Mucosa of rectum (tissue), 2 donors: Measurements from ENCODE around the gene NPTXR.
A peak's percentile ranks its signal among the peaks of the same experiment; 100 is the strongest.

Source experiments
- H3K27ac ChIP-seq, 2 donors: one replicate each; pipeline ENCODE4 v1.7.0; 2013; ENCODE audit warnings: inconsistent platforms in 2 of 2, low read depth in 2 of 2, low read length in 2 of 2
- H3K27me3 ChIP-seq, 2 donors: one replicate each; pipeline ENCODE4 v1.7.0; 2013; ENCODE audit warnings: low read length in 2 of 2; ENCODE audit not compliant: control insufficient read depth in 2 of 2, insufficient read depth in 2 of 2
- H3K36me3 ChIP-seq, 2 donors: one replicate each; pipeline ENCODE4 v1.7.0; 2013; ENCODE audit warnings: low read length in 2 of 2; ENCODE audit not compliant: control insufficient read depth in 2 of 2, insufficient read depth in 2 of 2
- H3K4me1 ChIP-seq, 2 donors: one replicate each; pipeline ENCODE4 v1.7.0; 2013; ENCODE audit warnings: low read length in 2 of 2, mild to moderate bottlenecking in 1 of 2; ENCODE audit not compliant: control insufficient read depth in 2 of 2, insufficient read depth in 2 of 2
- H3K4me3 ChIP-seq, 2 donors: one replicate each; pipeline ENCODE4 v1.7.0; 2013; ENCODE audit warnings: low read length in 2 of 2
- H3K9ac ChIP-seq, 2 donors: one replicate each; pipeline ENCODE4 v1.7.0; 2013; ENCODE audit warnings: low read length in 2 of 2, low read depth in 1 of 2, mild to moderate bottlenecking in 1 of 2
- H3K9me3 ChIP-seq, 2 donors: one replicate each; pipeline ENCODE4 v1.7.0; 2013; ENCODE audit warnings: low read length in 2 of 2; ENCODE audit not compliant: control insufficient read depth in 2 of 2
- donor health status: healthy.
- donor health status: Normal muscosa, but diverticular disease.

NPTXR gene

DNA sequence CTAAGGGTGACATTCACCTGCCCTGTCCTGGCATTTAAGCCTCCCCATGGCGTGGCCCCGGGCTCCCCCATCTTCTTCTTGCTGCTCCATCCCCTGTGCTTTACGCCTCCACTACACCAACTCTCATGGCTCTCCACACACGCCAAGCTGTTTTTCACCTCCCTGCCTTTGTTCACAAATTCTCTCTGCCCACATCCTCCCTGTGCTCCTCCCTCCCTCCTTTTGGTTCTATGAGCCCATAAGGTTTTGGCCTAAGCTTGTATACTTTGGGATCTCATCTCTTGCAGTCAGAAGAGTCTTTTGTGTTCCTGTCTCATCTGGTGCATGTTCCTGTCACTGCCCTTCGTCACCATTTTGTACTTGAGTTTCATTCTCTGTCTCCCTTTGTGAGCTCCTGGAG lies 45.3 kb downstream of the NPTXR start:
- Histone ChIP-seq H3K9ac (no peak overlapping the region), H3K4me3 (no peak overlapping the region), H3K27me3 (peaks cover 8 to 12% of the 10 kb centered on the region in 2 donors), H3K9me3 (peaks cover 0 to 2% of the 10 kb centered on the region in 2 donors), H3K36me3 (no peaks in the 10 kb centered on the region), H3K27ac (no peak overlapping the region), H3K4me1 (peaks cover 0 to 4% of the 10 kb centered on the region in 2 donors)

DNA sequence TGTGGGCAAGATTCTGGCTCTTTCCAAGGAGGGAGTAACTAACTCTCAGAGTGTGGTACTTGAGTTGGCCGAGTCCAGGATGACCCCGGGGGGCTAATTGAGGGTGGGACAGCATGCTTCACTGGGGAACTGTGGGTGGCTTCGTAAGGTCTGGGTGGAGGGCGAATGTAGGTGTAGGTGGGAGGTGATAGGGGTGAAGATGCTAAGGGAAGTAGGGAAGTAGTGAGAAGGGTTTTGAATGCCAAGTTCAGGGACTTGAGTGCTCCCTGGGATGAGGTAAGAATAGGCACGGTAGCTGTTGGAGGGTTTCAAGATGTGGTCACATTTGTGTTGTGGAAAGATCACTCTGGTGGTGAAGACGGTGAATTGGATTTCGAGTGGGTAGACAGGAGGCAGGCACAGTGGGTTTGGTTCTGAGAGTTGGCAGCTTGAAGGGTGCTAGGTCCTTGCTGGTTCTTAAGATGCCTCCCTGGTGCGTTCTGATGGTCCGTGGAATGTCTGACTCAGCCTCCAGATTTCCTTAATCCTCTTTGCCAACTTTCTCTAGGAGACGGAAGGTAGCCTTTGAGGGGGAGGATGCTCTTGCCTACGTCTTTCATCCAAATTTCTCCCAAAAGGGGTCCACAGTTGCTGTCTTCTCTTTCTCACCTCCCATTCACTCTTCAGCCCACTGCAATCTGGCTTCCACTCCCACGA lies 47.4 kb downstream of the NPTXR start:
- Histone ChIP-seq H3K4me3 (no peak overlapping the region), H3K4me1 (peaks cover 6 to 10% of the 10 kb centered on the region in 2 donors), H3K27ac (no peak overlapping the region), H3K36me3 (no peaks in the 10 kb centered on the region), H3K9me3 (peaks cover 0 to 2% of the 10 kb centered on the region in 2 donors), H3K9ac (no peak overlapping the region), H3K27me3 (peaks cover 8 to 12% of the 10 kb centered on the region in 2 donors)

DNA sequence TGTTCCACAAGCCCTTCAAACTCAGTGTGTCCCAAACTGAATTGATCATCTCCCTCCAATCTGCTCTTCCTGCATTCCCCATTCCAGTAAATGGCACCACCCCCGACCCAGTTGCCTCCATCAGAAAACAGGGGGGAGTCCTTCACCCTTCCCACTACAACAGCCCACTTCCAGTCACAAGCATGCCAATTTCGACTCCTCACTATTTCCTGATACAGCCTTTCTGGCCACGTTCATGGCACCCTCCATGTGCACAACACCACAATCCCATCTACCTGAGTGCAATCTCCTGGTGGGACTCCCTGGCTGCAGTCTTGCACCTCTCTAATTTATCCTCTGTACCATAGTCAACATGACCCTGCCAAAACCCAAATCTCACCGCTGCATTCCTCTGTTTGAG lies 48.3 kb downstream of the NPTXR start:
- peaks cover 0 to 2% of the 10 kb centered on the region in 2 donors for H3K9me3 ChIP-seq
- no peak overlapping the region for H3K4me3 ChIP-seq
- no peak overlapping the region for H3K27ac ChIP-seq
- H3K36me3 ChIP-seq, result peaks cover under 1% of the 10 kb centered on the region in 2 donors
- H3K4me1 ChIP-seq, result peaks cover 6 to 10% of the 10 kb centered on the region in 2 donors
- no peak overlapping the region for H3K9ac ChIP-seq
- peaks cover 8 to 12% of the 10 kb centered on the region in 2 donors for H3K27me3 ChIP-seq

DNA sequence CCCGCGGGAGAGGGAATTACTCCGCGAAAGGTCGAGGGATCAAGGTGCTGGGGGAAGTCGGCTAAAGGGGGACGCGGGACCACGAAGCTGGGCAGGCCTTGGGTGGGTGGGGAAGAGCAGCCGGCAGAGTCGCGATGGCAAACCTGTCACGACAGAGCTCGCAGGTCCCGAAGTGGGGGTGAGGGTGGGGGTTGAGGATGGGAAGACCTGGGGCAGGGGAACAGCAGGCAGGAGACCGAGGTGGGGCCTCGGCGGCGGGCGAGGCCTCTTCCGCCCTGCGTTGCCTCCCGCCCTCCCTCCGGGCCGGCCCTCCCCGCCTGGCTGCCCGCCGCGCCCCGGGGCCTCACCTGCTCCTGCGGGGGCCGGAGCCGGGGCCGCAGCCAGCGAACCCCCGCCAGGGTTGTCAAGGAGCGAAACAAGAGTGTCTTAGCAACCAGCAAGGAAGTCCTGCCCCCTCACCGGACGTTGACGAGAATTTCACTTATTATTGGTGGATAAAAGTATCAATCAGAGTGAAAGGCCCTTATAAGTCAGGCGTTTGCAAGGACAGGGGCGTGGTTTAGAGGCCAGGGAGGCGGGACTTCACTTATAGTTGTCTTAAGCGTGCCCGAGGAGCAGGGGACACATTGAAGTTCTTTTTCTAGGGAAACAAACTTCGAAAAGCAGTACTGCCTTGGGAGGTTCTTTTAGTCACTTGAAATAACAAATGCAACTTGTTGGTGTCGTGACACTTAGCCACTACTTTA lies 49.9 kb downstream of the NPTXR start, which contains the start of gene DNAL4:
Gene DNAL4, minus strand, starts transcription at position 423 of the 746 bp plus-strand sequence. CDS start 11,412 bp downstream, outside the sequence.
- Histone ChIP-seq H3K9me3 (peaks cover 0 to 1% of the 10 kb centered on the region in 2 donors), H3K4me3 (peak within 1 kb of the TSS; percentile 78 to 79), H3K9ac (peak within 1 kb of the TSS; percentile 56 to 58), H3K27me3 (peaks cover 8 to 12% of the 10 kb centered on the region in 2 donors), H3K36me3 (peaks cover 7% of the 10 kb centered on the region in 2 donors), H3K4me1 (peaks cover 8 to 10% of the 10 kb centered on the region in 2 donors), H3K27ac (peak within 1 kb of the TSS; percentile 67 to 68)

DNA sequence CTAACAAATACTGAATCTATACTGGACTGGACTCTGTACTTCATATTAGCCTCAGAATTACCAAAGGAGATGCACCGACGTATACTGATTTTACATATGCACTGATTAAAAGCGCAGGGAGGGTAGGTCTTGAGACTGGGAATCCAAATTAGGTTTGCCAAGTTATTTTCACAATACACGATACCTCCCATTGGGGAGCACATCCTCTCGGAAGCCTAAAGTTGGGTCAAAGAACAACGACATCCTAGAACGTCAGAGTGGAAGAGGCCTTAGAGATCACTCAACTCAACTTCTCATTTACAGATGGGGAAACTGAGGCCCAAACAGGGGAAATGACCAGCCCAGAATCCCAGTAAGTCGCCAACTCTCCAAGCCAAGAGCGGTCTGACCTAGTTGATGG lies 50.5 kb downstream of the NPTXR start:
- Histone ChIP-seq H3K27me3 (peaks cover 8 to 12% of the 10 kb centered on the region in 2 donors), H3K36me3 (peaks cover 7% of the 10 kb centered on the region in 2 donors), H3K4me3 (peak overlapping the region; percentile 78 to 79), H3K27ac (peak overlapping the region; percentile 67 to 68), H3K9me3 (no peaks in the 10 kb centered on the region), H3K4me1 (peaks cover 10% of the 10 kb centered on the region in 2 donors), H3K9ac (peak overlapping the region; percentile 56 to 58)

DNA sequence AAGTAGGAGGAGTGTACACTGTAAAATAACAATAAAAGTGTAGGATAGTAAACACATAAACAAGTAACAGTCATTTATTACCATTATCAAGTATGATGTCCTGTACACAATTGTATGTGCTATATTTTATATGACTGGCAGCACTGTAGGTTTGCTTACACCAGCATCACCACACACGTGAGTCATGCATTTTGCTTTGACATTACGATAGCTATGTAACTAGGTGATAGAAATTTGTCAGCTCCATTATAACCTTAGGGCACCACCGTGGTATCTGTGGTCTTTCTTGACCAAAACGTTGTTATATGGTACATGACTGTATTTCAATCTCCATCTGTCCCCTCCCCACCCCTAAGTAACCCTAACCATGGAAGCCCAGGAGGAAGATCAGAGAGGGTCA lies 51.0 kb downstream of the NPTXR start:
- Histone ChIP-seq H3K9ac (no peak overlapping the region), H3K36me3 (peaks cover 7% of the 10 kb centered on the region in 2 donors), H3K27me3 (peaks cover 6 to 8% of the 10 kb centered on the region in 2 donors), H3K4me3 (peak overlapping the region; percentile 78 to 79), H3K4me1 (peaks cover 10 to 13% of the 10 kb centered on the region in 2 donors), H3K27ac (no peak overlapping the region), H3K9me3 (no peaks in the 10 kb centered on the region)

DNA sequence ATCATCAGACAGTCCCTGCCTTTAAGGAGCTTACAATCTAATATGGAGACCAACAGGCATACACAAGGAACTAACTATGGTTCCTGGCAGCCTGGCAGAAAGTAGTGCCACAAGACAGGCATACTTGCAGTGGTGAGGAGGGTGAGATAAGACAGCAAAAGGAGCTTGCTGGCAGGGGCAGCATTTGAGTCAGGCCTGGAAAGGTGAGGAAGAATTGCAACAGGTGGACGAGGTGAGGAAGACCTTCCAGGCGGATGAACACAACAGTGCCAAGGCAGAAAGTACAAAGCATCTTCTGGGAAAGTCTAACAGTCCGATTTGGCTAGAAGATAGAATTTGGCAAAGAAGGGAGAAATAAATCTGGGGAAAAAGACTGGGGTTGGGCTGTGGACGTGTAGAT lies 54.2 kb downstream of the NPTXR start:
- H3K9me3 ChIP-seq, result no peaks in the 10 kb centered on the region
- no peak overlapping the region for H3K4me3 ChIP-seq
- H3K4me1 ChIP-seq, result peaks cover 10 to 14% of the 10 kb centered on the region in 2 donors
- no peak overlapping the region for H3K9ac ChIP-seq
- no peak overlapping the region for H3K27ac ChIP-seq
- peaks cover 7% of the 10 kb centered on the region in 2 donors for H3K36me3 ChIP-seq
- no peaks in the 10 kb centered on the region for H3K27me3 ChIP-seq

DNA sequence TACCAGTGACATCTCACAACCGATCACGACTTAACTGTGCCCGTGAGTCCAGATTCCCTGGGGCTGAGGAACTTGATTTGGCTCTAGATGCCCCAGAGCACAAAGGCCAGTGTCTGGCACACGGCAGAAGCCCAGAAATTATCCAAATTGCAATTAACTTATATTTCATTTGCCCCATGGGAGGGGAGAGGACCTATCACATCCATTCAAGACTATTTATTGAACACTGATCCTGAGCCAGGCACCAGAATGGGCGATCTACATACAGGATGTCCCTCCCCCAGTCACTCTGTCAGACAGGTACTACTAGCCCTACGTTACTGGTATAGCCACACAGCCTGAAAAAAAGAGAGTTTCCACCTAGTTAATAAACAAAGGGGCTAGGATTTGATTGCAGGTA lies 55.0 kb downstream of the NPTXR start:
- Histone ChIP-seq H3K27me3 (no peaks in the 10 kb centered on the region), H3K4me1 (peaks cover 7 to 14% of the 10 kb centered on the region in 2 donors), H3K27ac (peak overlapping the region; percentile 27 to 46), H3K36me3 (peaks cover 7% of the 10 kb centered on the region in 2 donors), H3K4me3 (no peak overlapping the region), H3K9me3 (no peaks in the 10 kb centered on the region), H3K9ac (no peak overlapping the region)

DNA sequence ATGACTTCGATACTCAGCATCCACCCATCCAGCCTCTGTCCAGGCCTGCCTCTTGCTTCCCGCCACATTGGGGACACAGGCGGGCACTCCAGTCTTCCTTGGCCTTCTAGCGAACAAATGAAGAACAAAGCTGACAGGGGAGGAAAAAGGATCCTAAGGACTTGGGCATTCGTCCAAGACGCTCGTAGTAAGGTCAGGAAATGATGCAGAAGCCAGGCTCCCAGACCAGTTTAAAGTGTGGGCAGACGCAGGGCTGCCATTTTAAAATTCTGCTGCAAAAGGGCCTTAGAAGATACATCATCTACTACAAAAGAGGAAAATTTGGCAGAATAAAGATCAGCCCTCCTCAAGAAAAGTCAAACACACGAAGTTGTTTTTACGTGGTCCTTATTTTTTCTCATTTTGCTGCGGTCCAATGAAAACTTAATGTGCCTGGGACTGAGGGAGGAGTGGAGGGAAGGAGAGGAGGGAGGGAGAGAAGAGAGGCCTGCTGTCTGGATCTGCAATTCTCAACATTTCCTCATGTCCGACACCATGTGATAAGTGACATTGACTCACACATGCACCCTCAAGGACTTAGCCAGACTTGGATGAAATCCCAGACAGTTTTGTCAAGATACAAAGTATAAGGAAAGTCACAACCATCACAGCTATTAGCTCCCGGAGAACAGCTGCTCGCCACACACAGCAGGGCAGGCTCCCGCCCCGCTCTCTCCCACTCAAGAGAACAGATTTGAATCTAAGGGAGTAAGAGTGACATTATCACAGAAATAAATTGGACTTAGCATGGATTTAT lies 55.6 kb downstream of the NPTXR start:
- H3K27me3 ChIP-seq, result no peaks in the 10 kb centered on the region
- H3K9ac ChIP-seq, result no peak overlapping the region
- H3K4me3 ChIP-seq, result no peak overlapping the region
- H3K27ac ChIP-seq, result peak overlapping the region; percentile 27 to 46
- no peaks in the 10 kb centered on the region for H3K9me3 ChIP-seq
- peaks cover 3 to 12% of the 10 kb centered on the region in 2 donors for H3K4me1 ChIP-seq
- peaks cover 7% of the 10 kb centered on the region in 2 donors for H3K36me3 ChIP-seq
